Stomach (tissue), 9 donors: Measurements from ENCODE around the gene IGF1R. TPM values are rescaled to one million over a fixed set of nuclear protein-coding genes. Genes with fewer than 3 reads are reported as not detected.

Experiments
- DNase-seq, 2 donors: peaks; one replicate each; pipeline versions ENCODE4 v3.0.0 to v3.0.0-alpha.2; 2013 to 2019
- H3K27ac ChIP-seq, 5 donors: fragments of 200-600 bp in 4 of 5; sonication (generic) in 4 of 5; one replicate each; pipeline ENCODE4 v1.5.1; 2013 to 2019; ENCODE audit warnings: mild to moderate bottlenecking in 1 of 5, moderate library complexity in 1 of 5
- H3K27me3 ChIP-seq, 3 donors: fragments of 200-600 bp; sonication (generic); one replicate each; pipeline ENCODE4 v1.5.1; 2017 to 2019; ENCODE audit warnings: mixed run types in 1 of 3
- H3K36me3 ChIP-seq, 4 donors: fragments of 200-600 bp; sonication (generic); 1 replicate in 3 of 4; 2 replicates in 1 of 4; pipeline ENCODE4 v1.5.1; 2016 to 2019
- H3K4me1 ChIP-seq, 4 donors: fragments of 200-600 bp; sonication (generic); one replicate each; pipeline ENCODE4 v1.5.1; 2016 to 2019
- H3K4me3 ChIP-seq, 4 donors: fragments of 200-600 bp; sonication (generic) in 3 of 4; one replicate each; pipeline ENCODE4 v1.5.1; 2016 to 2019; ENCODE audit warnings: mild to moderate bottlenecking in 1 of 4
- H3K9me3 ChIP-seq, 4 donors: fragments of 200-600 bp; sonication (generic); one replicate each; pipeline ENCODE4 v1.5.1; 2016 to 2019
- EP300 ChIP-seq: sonication (generic); formaldehyde crosslinking; IDR thresholded peaks from one replicate; pipeline ENCODE4 v1.6.1; 2017; ENCODE audit warnings: antibody characterized with exemption
- POLR2A ChIP-seq, 4 donors: fragments of 450-650 bp; IDR thresholded peaks; one replicate each; pipeline ENCODE4 v1.6.1; 2016; ENCODE audit warnings: antibody characterized with exemption in 4 of 4, control low read depth in 2 of 4, mild to moderate bottlenecking in 1 of 4, moderate library complexity in 1 of 4
- POLR2AphosphoS5 ChIP-seq, 3 donors: sonication (generic); formaldehyde crosslinking; IDR thresholded peaks; one replicate each; pipeline ENCODE4 v1.6.1; 2016; ENCODE audit warnings: antibody characterized with exemption in 3 of 3
- WGBS, 5 donors: extraction: QIAGEN DNeasy Blood & Tissue Kit in 3 of 5; methylation state at CpG; one replicate each; pipeline versions ENCODE4 v1.1.5 to v1.1.7; 2013 to 2018; 5-methylcytosine and 5-hydroxymethylcytosine counted together
- intact Hi-C: fragments of 100-400 bp; cut with DNase I; formaldehyde crosslinking; loops from one replicate; pipeline ENCODE4 v1.15.1; 2023; ENCODE audit warnings: low total_unique reads
- polyA plus RNA-seq, 3 donors: library from polyadenylated mRNA; stranded (reverse); fragments of 200-250 nt; gene quantifications; one replicate each; pipeline ENCODE4 v1.2.3, GENCODE V29; 2013
- total RNA-seq, 5 donors: library from RNA; depleted of rRNA; stranded (reverse); fragments of >200 nt; gene quantifications; one replicate each; pipeline versions ENCODE4 v1.1.0 to v1.2.3, GENCODE V29; 2014 to 2016
- TF ChIP-seq, protein P1 (sequence below), 7 experiments: fragments of 450-650 bp in 4 of 7; fragments of 200-600 bp in 3 of 7; sonication (generic) in 3 of 7; IDR thresholded peaks; one replicate each; pipeline ENCODE4 v1.5.1; 2016 to 2019; ENCODE audit warnings: antibody characterized with exemption in 7 of 7, control low read depth in 2 of 7, mild to moderate bottlenecking in 1 of 7
- donor health status: healthy with polysubstance abuse.
- donor health status: Bipolar disorder and iron deficiency.
- donor health status: healthy.

The IGF1R gene
- total and polyA plus RNA-seq, 8 donors, result 2.3 to 131 (median 42.8) TPM

DNA sequence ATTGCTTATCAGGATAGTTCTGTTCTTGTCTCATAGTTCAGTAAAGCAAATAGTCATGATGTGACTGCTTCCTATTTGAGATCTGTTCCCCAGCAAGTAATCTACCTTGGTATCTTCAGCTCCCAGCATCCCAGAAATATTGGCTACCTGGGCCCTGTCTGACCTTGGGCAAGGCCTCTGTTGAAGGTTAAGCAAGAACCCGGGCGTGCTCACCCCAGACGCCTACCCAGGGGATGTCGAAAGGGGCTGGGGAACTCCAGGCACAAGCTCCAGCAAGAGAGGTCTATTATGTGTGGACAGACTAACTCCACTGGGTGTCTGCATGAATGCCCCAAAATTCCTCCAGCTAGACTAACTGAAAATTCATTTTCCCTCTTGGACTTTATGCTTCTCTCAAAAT lies 37.3 kb upstream of the IGF1R start:
- no peak overlapping the region for H3K27ac ChIP-seq
- no peak for DNase-seq
- no peaks in the 10 kb centered on the region for H3K9me3 ChIP-seq
- WGBS, 5 donors, result 74 to 91% (median 81%) methylated on average over 4 of the region's 4 CpGs
- TF ChIP-seq EP300 (no peak), POLR2A (IDR thresholded peaks at IDR 0.05) (no peak), POLR2AphosphoS5 (IDR thresholded peaks at IDR 0.05) (no peak)
- TF ChIP-seq, protein P1, sequence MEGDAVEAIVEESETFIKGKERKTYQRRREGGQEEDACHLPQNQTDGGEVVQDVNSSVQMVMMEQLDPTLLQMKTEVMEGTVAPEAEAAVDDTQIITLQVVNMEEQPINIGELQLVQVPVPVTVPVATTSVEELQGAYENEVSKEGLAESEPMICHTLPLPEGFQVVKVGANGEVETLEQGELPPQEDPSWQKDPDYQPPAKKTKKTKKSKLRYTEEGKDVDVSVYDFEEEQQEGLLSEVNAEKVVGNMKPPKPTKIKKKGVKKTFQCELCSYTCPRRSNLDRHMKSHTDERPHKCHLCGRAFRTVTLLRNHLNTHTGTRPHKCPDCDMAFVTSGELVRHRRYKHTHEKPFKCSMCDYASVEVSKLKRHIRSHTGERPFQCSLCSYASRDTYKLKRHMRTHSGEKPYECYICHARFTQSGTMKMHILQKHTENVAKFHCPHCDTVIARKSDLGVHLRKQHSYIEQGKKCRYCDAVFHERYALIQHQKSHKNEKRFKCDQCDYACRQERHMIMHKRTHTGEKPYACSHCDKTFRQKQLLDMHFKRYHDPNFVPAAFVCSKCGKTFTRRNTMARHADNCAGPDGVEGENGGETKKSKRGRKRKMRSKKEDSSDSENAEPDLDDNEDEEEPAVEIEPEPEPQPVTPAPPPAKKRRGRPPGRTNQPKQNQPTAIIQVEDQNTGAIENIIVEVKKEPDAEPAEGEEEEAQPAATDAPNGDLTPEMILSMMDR (IDR thresholded peaks at IDR 0.05), result no peak
- intact Hi-C loops, result no loop called here
- H3K4me1 ChIP-seq, result no peaks in the 10 kb centered on the region
- no peaks in the 10 kb centered on the region for H3K36me3 ChIP-seq
- H3K4me3 ChIP-seq, result no peak overlapping the region
- peaks cover 0 to 7% (median 0%) of the 10 kb centered on the region in 3 donors for H3K27me3 ChIP-seq

DNA sequence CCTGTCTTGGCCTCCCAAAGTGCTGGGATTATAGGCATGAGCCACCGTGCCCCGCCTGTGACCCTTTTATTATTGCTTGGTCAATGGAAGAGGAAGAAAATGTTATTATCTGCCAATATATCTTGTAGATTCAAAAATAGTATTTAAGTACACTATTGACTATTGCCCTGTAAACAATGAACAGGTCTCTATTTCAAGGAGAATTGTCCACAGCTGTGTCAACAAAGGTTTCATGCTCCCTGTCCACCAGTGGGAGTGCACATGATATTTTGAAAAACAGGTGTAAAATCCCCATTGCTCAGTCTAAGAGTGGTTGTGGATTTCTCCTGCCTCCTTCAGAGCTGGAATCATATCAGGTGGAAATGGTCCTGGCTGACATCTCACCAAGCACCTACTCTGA lies 36.5 kb upstream of the IGF1R start:
- peak in 1 of 2 donors; percentile 8 for DNase-seq
- H3K27me3 ChIP-seq, result peaks cover 0 to 13% (median 0%) of the 10 kb centered on the region in 3 donors
- WGBS, 5 donors, result 49 to 77% (median 63%) methylated on average over 2 of the region's 2 CpGs
- no peak overlapping the region for H3K4me3 ChIP-seq
- no peak overlapping the region for H3K27ac ChIP-seq
- no peaks in the 10 kb centered on the region for H3K36me3 ChIP-seq
- H3K9me3 ChIP-seq, result no peaks in the 10 kb centered on the region
- no peaks in the 10 kb centered on the region for H3K4me1 ChIP-seq
- TF ChIP-seq, protein P1 (IDR thresholded peaks at IDR 0.05), result no peak
- TF ChIP-seq EP300, result no peak
- no peak for TF ChIP-seq POLR2AphosphoS5 (IDR thresholded peaks at IDR 0.05)
- no peak for TF ChIP-seq POLR2A (IDR thresholded peaks at IDR 0.05)
- intact Hi-C loops, result no loop called here

DNA sequence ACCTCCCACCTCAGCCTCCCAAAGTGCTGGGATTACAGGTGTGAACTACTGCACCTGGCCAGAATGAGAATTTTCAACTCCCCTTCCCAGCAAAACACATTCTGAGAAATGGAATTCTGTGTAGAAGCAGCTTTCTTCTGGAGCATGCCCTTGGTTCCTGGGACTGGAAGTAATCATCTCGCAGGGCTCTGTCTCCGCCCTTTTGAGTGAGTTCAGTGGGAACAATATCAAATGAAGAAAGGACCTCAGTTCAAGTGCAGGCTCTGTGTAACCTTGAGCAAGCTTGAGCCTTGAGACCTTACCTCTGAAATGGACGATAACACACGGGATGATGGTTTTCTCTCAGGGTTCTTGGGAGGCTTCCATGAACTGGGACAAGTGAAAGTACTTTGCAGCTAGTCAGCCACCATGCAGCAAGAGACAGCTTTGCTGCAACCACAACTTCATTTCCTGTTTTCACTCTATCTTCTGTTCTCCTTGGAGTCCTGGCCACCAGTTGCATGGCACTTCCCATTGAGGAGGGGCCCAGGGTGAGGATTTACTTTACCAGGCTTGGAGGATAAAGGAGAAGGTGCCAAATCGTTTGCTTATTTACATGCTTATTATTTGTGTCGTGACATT lies 35.7 kb upstream of the IGF1R start:
- DNase-seq, result no peak
- no peaks in the 10 kb centered on the region for H3K36me3 ChIP-seq
- H3K27me3 ChIP-seq, result peaks cover 0 to 16% (median 0%) of the 10 kb centered on the region in 3 donors
- H3K9me3 ChIP-seq, result no peaks in the 10 kb centered on the region
- H3K4me1 ChIP-seq, result no peaks in the 10 kb centered on the region
- H3K27ac ChIP-seq, result no peak overlapping the region
- no peak for TF ChIP-seq POLR2A (IDR thresholded peaks at IDR 0.05)
- TF ChIP-seq, protein P1 (IDR thresholded peaks at IDR 0.05), result no peak
- no peak for TF ChIP-seq EP300
- WGBS, 5 donors, result 73 to 85% (median 78%) methylated on average over 6 of the region's 6 CpGs
- intact Hi-C loops, result no loop called here
- no peak overlapping the region for H3K4me3 ChIP-seq

DNA sequence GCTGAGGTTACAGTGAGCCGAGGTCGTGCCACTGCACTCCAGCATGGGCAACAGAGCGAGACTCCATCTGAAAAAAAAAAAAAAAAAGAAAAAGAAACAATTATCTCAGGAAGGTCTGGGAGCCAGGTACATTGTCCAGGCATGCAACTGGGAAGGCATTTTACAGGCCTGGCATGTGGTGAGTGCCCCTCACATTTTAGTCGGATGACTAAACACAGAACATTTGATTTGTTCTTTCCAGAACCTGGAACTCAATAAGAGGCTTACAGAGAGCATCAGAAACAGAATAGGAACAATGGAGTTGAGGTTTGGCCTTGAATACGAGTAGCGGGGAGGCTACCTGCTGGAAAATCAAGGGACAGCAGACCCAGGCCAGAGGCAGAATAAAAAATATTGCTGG lies 33.7 kb upstream of the IGF1R start:
- no peak for TF ChIP-seq POLR2A (IDR thresholded peaks at IDR 0.05)
- TF ChIP-seq POLR2AphosphoS5 (IDR thresholded peaks at IDR 0.05), result no peak
- TF ChIP-seq, protein P1 (IDR thresholded peaks at IDR 0.05), result no peak
- TF ChIP-seq EP300, result no peak
- intact Hi-C loops, result no loop called here
- Histone ChIP-seq H3K27me3 (peaks cover 0 to 30% (median under 1%) of the 10 kb centered on the region in 3 donors), H3K4me1 (no peaks in the 10 kb centered on the region), H3K9me3 (no peaks in the 10 kb centered on the region), H3K4me3 (no peak overlapping the region), H3K36me3 (no peaks in the 10 kb centered on the region), H3K27ac (no peak overlapping the region)
- WGBS, 5 donors, result 87 to 96% (median 92%) methylated on average over 6 of the region's 6 CpGs
- DNase-seq, result no peak
